Astrocyte (in vitro differentiated cells and primary cell): ENCODE data around the gene GEMIN8. TPM values are rescaled to one million over a fixed set of nuclear protein-coding genes. Genes with fewer than 3 reads are reported as not detected.

Experiments
- DNase-seq: peaks from one replicate; pipeline ENCODE4 v3.0.0-alpha.2; 2010; ENCODE audit warnings: low read depth
- FAIRE-seq: peaks from 2 replicates; lab custom pipeline; 2011; peaks lifted over from hg19 to GRCh38; lab: Jason Lieb, UNC
- H2AFZ ChIP-seq: 2 replicates; pipeline ENCODE4 v1.6.0; 2012; ENCODE audit warnings: low read depth, low read length, inconsistent platforms
- H3K27ac ChIP-seq: 2 replicates; pipeline ENCODE4 v1.5.1; 2011; ENCODE audit warnings: low read depth, low read length, inconsistent platforms
- H3K27me3 ChIP-seq: 2 replicates; pipeline ENCODE4 v1.6.0; 2011; ENCODE audit warnings: low read length, inconsistent platforms; ENCODE audit not compliant: insufficient read depth
- H3K36me3 ChIP-seq: 2 replicates; pipeline ENCODE4 v1.5.1; 2011; ENCODE audit warnings: low read length, inconsistent platforms; ENCODE audit not compliant: insufficient read depth
- H3K4me1 ChIP-seq: 2 replicates; pipeline ENCODE4 v1.5.1; 2011; ENCODE audit warnings: low read length, inconsistent platforms; ENCODE audit not compliant: insufficient read depth
- H3K4me2 ChIP-seq: 2 replicates; pipeline ENCODE4 v1.6.0; 2012; ENCODE audit warnings: low read length, inconsistent platforms
- H3K4me3 ChIP-seq: 2 replicates; pipeline ENCODE4 v1.5.1; 2011; ENCODE audit warnings: low read depth, mild to moderate bottlenecking, low read length, inconsistent platforms; ENCODE audit not compliant: insufficient read depth
- H3K79me2 ChIP-seq: 2 replicates; pipeline ENCODE4 v1.6.0; 2012; ENCODE audit warnings: mild to moderate bottlenecking, low read length, inconsistent platforms; ENCODE audit not compliant: insufficient read depth
- H3K9ac ChIP-seq: 2 replicates; pipeline ENCODE4 v1.6.0; 2012; ENCODE audit warnings: mild to moderate bottlenecking, low read length, inconsistent platforms
- H3K9me3 ChIP-seq: 2 replicates; pipeline ENCODE4 v1.5.1; 2012; ENCODE audit warnings: low read depth, mild to moderate bottlenecking, low read length, inconsistent platforms; ENCODE audit not compliant: insufficient read depth
- H4K20me1 ChIP-seq: 2 replicates; pipeline ENCODE4 v1.6.0; 2012; ENCODE audit warnings: low read length, inconsistent platforms; ENCODE audit not compliant: insufficient read depth
- H3K27ac Mint-ChIP-seq: one replicate; pipeline ENCODE4 v1.8.0; 2021; ENCODE audit warnings: mild to moderate bottlenecking, mixed read lengths; ENCODE audit not compliant: unreplicated experiment
- H3K27me3 Mint-ChIP-seq: one replicate; pipeline ENCODE4 v1.8.0; 2021; ENCODE audit warnings: low read depth, mixed read lengths; ENCODE audit not compliant: unreplicated experiment
- H3K36me3 Mint-ChIP-seq: one replicate; pipeline ENCODE4 v1.8.0; 2021; ENCODE audit warnings: low read depth, mixed read lengths; ENCODE audit not compliant: unreplicated experiment
- H3K4me1 Mint-ChIP-seq: one replicate; pipeline ENCODE4 v1.8.0; 2021; ENCODE audit warnings: low read depth, mixed read lengths; ENCODE audit not compliant: unreplicated experiment
- H3K4me3 Mint-ChIP-seq: one replicate; pipeline ENCODE4 v1.8.0; 2021; ENCODE audit warnings: mild to moderate bottlenecking, moderate library complexity, mixed read lengths; ENCODE audit not compliant: unreplicated experiment
- H3K9me3 Mint-ChIP-seq: one replicate; pipeline ENCODE4 v1.8.0; 2021; ENCODE audit warnings: mild to moderate bottlenecking, mixed read lengths; ENCODE audit not compliant: unreplicated experiment
- CTCF ChIP-seq: IDR thresholded peaks from 2 replicates; pipeline ENCODE4 v1.5.1; 2011; ENCODE audit warnings: low read depth, mild to moderate bottlenecking, inconsistent platforms, low read length, moderate library complexity; ENCODE audit not compliant: insufficient read depth
- EZH2 ChIP-seq: IDR thresholded peaks from 2 replicates; pipeline ENCODE4 v1.6.1; 2012; ENCODE audit warnings: mild to moderate bottlenecking, low read length, inconsistent platforms; ENCODE audit not compliant: insufficient read depth
- total RNA-seq: library from RNA; stranded (reverse); gene quantifications from 2 replicates; pipeline ENCODE4 v1.2.1, GENCODE V29; 2021

Gene GEMIN8
- total RNA-seq, 1 donor from 2014 or later: 10.5 TPM

DNA sequence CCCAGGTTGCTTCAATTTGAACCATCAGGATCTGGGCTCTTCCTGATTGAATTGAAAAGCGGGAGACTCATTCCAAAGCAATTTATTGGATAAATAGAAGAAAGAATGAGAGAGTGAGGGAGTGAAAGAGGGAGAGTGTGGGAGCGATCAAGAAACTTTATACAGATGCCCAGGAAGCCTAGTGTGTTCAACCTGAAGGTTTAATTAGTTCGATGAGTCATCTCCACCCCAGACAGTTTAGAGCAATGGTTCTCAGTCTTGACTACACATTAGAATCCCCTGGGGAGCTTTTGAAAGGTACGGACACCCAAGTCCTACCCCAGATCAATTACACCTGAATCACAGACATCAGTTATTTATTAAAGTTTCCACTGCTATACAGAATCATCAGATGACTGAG, 61.5 kb downstream of the GEMIN8 start:
- no peak overlapping the region for H3K4me2 ChIP-seq
- no peaks in the 10 kb centered on the region for H3K27me3 Mint-ChIP-seq
- no peak overlapping the region for H3K4me3 Mint-ChIP-seq
- no peak overlapping the region for H3K27ac ChIP-seq
- H3K9me3 Mint-ChIP-seq: peaks cover 2% of the 10 kb centered on the region
- TF ChIP-seq CTCF: no peak
- TF ChIP-seq EZH2: no peak
- no peak for DNase-seq
- no peak overlapping the region for H3K27ac Mint-ChIP-seq
- H3K27me3 ChIP-seq: no peaks in the 10 kb centered on the region
- no peaks in the 10 kb centered on the region for H3K4me1 ChIP-seq
- H3K9ac ChIP-seq: no peak overlapping the region
- H3K79me2 ChIP-seq: no peaks in the 10 kb centered on the region
- no peaks in the 10 kb centered on the region for H3K9me3 ChIP-seq
- H3K4me1 Mint-ChIP-seq: no peaks in the 10 kb centered on the region
- no peaks in the 10 kb centered on the region for H4K20me1 ChIP-seq
- peak; percentile 20 for FAIRE-seq
- H3K4me3 ChIP-seq: no peak overlapping the region
- no peaks in the 10 kb centered on the region for H3K36me3 Mint-ChIP-seq
- H2AFZ ChIP-seq: no peak overlapping the region
- no peaks in the 10 kb centered on the region for H3K36me3 ChIP-seq

DNA sequence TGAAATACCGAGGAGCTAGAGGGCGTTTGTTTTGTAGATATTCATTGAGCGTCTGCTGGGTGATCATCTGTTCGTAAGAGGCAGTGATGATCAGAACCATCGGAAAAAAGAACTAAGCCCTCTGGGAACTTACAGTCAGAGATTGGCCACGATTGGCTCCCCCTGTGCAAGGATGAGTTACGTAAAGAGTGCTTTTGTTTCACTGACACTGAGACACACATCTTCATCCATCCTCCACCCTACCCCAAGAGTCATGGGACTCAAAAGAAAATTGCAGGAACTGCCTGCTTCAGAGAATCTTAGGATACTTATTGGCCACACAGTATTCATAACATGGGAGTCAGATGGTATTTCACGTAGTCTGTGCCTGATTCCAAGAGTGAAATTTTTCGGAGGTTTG, 62.1 kb downstream of the GEMIN8 start:
- Histone ChIP-seq H3K79me2 (no peaks in the 10 kb centered on the region), H3K9me3 (no peaks in the 10 kb centered on the region), H3K9ac (no peak overlapping the region), H3K4me1 (no peaks in the 10 kb centered on the region), H3K27ac (no peak overlapping the region), H3K36me3 (no peaks in the 10 kb centered on the region), H4K20me1 (no peaks in the 10 kb centered on the region), H3K27me3 (no peaks in the 10 kb centered on the region), H3K4me3 (no peak overlapping the region), H3K4me2 (no peak overlapping the region), H2AFZ (no peak overlapping the region)
- DNase-seq: no peak
- Mint-ChIP-seq H3K4me1 (no peaks in the 10 kb centered on the region), H3K36me3 (no peaks in the 10 kb centered on the region), H3K4me3 (no peak overlapping the region), H3K27ac (no peak overlapping the region), H3K9me3 (peaks cover 2% of the 10 kb centered on the region), H3K27me3 (no peaks in the 10 kb centered on the region)
- peak; percentile 54 for FAIRE-seq
- TF ChIP-seq EZH2: no peak
- no peak for TF ChIP-seq CTCF

GRCh38 chrX:13966793-13967125, 62.9 kb downstream of the GEMIN8 start:
- no peak for DNase-seq
- H3K9me3 Mint-ChIP-seq: no peaks in the 10 kb centered on the region
- Histone ChIP-seq H3K27me3 (no peaks in the 10 kb centered on the region), H3K36me3 (no peaks in the 10 kb centered on the region), H2AFZ (no peak overlapping the region), H3K4me3 (no peak overlapping the region), H3K9me3 (no peaks in the 10 kb centered on the region), H3K27ac (no peak overlapping the region), H3K4me1 (no peaks in the 10 kb centered on the region), H3K4me2 (no peak overlapping the region), H3K9ac (no peak overlapping the region), H4K20me1 (no peaks in the 10 kb centered on the region), H3K79me2 (no peaks in the 10 kb centered on the region)
- FAIRE-seq: no peak
- no peaks in the 10 kb centered on the region for H3K36me3 Mint-ChIP-seq
- TF ChIP-seq EZH2 (no peak), CTCF (no peak)
- H3K4me1 Mint-ChIP-seq: no peaks in the 10 kb centered on the region
- H3K27ac Mint-ChIP-seq: no peak overlapping the region
- no peak overlapping the region for H3K4me3 Mint-ChIP-seq
- H3K27me3 Mint-ChIP-seq: no peaks in the 10 kb centered on the region
